PC-9 (cell line): ENCODE measurements around the gene NMNAT3. TPM values are rescaled to one million over a fixed set of nuclear protein-coding genes. Genes with fewer than 3 reads are reported as not detected.

Experiments used
- BruUV-seq: library from RNA; stranded (reverse); fragments of 400-500 nt; replicated peaks from 2 replicates; lab custom pipeline; 2021; lab: Mats Ljungman, UMichigan
- CTCF ChIA-PET: fragments of 300-600 bp; sonication (Branson Sonifier 250); formaldehyde crosslinking; loops from one replicate; lab custom pipeline; 2022; ENCODE audit warnings: antibody characterized with exemption; lab: Charles Lee
- POLR2A ChIA-PET: fragments of 300-600 bp; sonication (Branson Sonifier 250); formaldehyde crosslinking; loops from one replicate; lab custom pipeline; 2022; ENCODE audit warnings: antibody characterized with exemption; ENCODE audit not compliant: unreplicated experiment; lab: Charles Lee
- DNase-seq, 2 experiments: peaks; one replicate each; pipeline versions ENCODE4 v3.0.0 to v3.0.0-alpha.2; 2015 to 2022; ENCODE audit warnings: mixed read lengths in 1 of 2
- H2AFZ ChIP-seq: fragments of 200-600 bp; sonication (generic); 2 replicates; pipeline ENCODE4 v1.8.1; 2017; ENCODE audit warnings: antibody characterized with exemption
- H3F3A ChIP-seq: fragments of 200-600 bp; sonication (generic); 2 replicates; pipeline ENCODE4 v1.8.1; 2017; ENCODE audit warnings: antibody characterized with exemption, mild to moderate bottlenecking, low read depth; ENCODE audit not compliant: insufficient read depth
- H3K27ac ChIP-seq: fragments of 200-600 bp; sonication (generic); 2 replicates; pipeline ENCODE4 v1.6.1; 2016; ENCODE audit warnings: mixed run types
- H3K27me3 ChIP-seq: fragments of 200-600 bp; sonication (generic); 2 replicates; pipeline ENCODE4 v1.6.1; 2016; ENCODE audit warnings: low read depth, mixed run types; ENCODE audit not compliant: insufficient read depth
- H3K36me3 ChIP-seq: fragments of 200-600 bp; sonication (generic); 2 replicates; pipeline ENCODE4 v1.6.1; 2016; ENCODE audit warnings: low read depth, mixed run types
- H3K4me1 ChIP-seq: fragments of 200-600 bp; sonication (generic); replicated peaks from 2 replicates; pipeline ENCODE4 v1.6.1; 2016; ENCODE audit warnings: mixed run types; ENCODE audit not compliant: insufficient read depth
- H3K4me2 ChIP-seq: fragments of 200-600 bp; sonication (generic); 2 replicates; pipeline ENCODE4 v1.6.1; 2017; ENCODE audit warnings: mixed run types
- H3K4me3 ChIP-seq: fragments of 200-600 bp; sonication (generic); 2 replicates; pipeline ENCODE4 v1.6.1; 2016; ENCODE audit warnings: mixed run types
- H3K79me2 ChIP-seq: fragments of 200-600 bp; sonication (generic); 2 replicates; pipeline ENCODE4 v1.6.1; 2017; ENCODE audit warnings: low read depth, mixed run types
- H3K9me2 ChIP-seq: fragments of 200-600 bp; sonication (generic); 2 replicates; pipeline ENCODE4 v1.8.1; 2017; ENCODE audit warnings: mild to moderate bottlenecking; ENCODE audit not compliant: insufficient read depth
- H3K9me3 ChIP-seq: fragments of 200-600 bp; sonication (generic); 2 replicates; pipeline ENCODE4 v1.8.1; 2016; ENCODE audit warnings: low read depth; ENCODE audit not compliant: insufficient read depth
- H4K20me1 ChIP-seq: fragments of 200-600 bp; sonication (generic); 2 replicates; pipeline ENCODE4 v1.8.1; 2017; ENCODE audit not compliant: insufficient read depth
- EZH2 ChIP-seq: fragments of 200-600 bp; sonication (generic); IDR thresholded peaks from 2 replicates; pipeline ENCODE4 v1.8.0; 2017; ENCODE audit warnings: antibody characterized with exemption, low read depth
- intact Hi-C: fragments of 100-400 bp; cut with micrococcal nuclease; formaldehyde crosslinking; loops from one replicate; pipeline ENCODE4 v1.10.0; 2022; ENCODE audit not compliant: unreplicated experiment
- total RNA-seq: library from RNA; stranded (reverse); gene quantifications from 2 replicates; pipeline ENCODE4 v1.2.3, GENCODE V29; 2021
- TF ChIP-seq, protein P1 (sequence below): fragments of 200-600 bp; sonication (generic); conservative IDR thresholded peaks from 2 replicates; pipeline ENCODE4 v1.6.1; 2017; ENCODE audit warnings: mixed run types, antibody characterized with exemption, mild to moderate bottlenecking, moderate library complexity

NMNAT3 gene
- total RNA-seq, 1 experiment from 2014 or later, result 1.6 TPM

DNA sequence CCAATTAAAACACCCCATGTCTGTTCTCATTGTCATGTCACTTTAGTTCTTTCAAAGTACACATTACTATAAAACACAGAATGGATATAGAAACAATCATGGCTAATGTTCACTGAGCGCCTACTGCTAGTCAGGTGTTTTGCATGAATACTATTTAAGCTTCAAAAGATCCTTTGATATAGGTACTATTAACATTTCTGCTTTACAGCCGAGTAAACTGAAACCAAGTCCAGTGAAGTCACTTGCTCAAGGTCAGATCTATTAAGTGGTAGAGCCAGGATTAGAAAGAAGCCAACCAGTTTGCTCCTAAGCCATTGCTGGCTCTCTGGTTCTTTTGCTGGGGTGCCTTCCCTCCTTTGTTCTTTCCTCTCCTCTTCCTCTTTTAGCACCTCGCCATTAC lies 32.4 kb upstream of the NMNAT3 start:
- TF ChIP-seq, protein P1, sequence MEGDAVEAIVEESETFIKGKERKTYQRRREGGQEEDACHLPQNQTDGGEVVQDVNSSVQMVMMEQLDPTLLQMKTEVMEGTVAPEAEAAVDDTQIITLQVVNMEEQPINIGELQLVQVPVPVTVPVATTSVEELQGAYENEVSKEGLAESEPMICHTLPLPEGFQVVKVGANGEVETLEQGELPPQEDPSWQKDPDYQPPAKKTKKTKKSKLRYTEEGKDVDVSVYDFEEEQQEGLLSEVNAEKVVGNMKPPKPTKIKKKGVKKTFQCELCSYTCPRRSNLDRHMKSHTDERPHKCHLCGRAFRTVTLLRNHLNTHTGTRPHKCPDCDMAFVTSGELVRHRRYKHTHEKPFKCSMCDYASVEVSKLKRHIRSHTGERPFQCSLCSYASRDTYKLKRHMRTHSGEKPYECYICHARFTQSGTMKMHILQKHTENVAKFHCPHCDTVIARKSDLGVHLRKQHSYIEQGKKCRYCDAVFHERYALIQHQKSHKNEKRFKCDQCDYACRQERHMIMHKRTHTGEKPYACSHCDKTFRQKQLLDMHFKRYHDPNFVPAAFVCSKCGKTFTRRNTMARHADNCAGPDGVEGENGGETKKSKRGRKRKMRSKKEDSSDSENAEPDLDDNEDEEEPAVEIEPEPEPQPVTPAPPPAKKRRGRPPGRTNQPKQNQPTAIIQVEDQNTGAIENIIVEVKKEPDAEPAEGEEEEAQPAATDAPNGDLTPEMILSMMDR, result no peak
- no peak for TF ChIP-seq EZH2
- ChIA-PET POLR2A (no interaction called here), CTCF (no interaction called here)
- DNase-seq, result no peak
- Histone ChIP-seq H3K4me3 (no peak overlapping the region), H3K9me2 (no peaks in the 10 kb centered on the region), H2AFZ (no peak overlapping the region), H3F3A (no peaks in the 10 kb centered on the region), H3K27ac (no peak overlapping the region), H3K9me3 (no peaks in the 10 kb centered on the region), H3K4me2 (no peak overlapping the region), H3K36me3 (no peaks in the 10 kb centered on the region), H4K20me1 (no peaks in the 10 kb centered on the region), H3K79me2 (no peaks in the 10 kb centered on the region), H3K4me1 (no peaks in the 10 kb centered on the region), H3K27me3 (peaks cover 31% of the 10 kb centered on the region)
- no TSS peak for BruUV-seq
- intact Hi-C loops, result no loop called here

DNA sequence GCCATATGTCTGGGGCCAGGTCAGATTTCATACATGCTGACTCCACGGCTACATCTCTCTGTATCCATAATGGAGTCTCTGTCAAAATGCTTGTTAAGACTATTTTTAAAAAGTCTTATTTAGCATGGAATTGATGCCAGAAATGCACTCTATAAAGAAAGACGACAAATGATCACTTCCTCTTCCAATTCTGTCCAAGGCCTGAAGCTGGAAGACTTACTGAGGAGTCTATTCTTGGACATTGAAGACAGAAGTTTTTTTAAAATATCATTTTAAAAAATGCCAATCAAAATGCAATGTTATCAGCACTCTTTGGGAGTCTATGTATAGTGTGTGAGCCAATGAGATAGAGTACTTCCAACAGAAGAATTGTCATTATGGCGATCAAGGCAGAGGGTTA lies 27.9 kb upstream of the NMNAT3 start:
- CTCF ChIA-PET, result no interaction called here
- TF ChIP-seq EZH2, result no peak
- TF ChIP-seq, protein P1, result no peak

DNA sequence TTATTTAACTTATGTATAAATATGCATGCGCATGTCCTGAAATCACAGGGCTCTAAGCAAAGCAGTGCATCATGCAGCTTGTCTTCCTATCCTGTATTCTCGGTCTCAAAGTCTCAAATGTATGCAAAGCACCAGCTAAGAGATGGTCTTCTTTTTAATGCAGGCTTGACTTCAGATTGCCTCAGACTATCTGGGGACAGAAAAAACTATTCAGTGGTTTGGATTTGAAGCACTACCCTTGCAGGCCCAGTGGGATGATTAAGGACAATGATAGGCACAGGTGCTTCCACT lies 18.5 kb upstream of the NMNAT3 start:
- Histone ChIP-seq H3K36me3 (no peaks in the 10 kb centered on the region), H3K9me3 (no peaks in the 10 kb centered on the region), H3F3A (no peaks in the 10 kb centered on the region), H3K27ac (no peak overlapping the region), H3K9me2 (no peaks in the 10 kb centered on the region), H4K20me1 (no peaks in the 10 kb centered on the region), H3K4me1 (no peaks in the 10 kb centered on the region), H3K79me2 (no peaks in the 10 kb centered on the region), H2AFZ (no peak overlapping the region), H3K4me3 (no peak overlapping the region), H3K4me2 (no peak overlapping the region), H3K27me3 (peaks cover 7% of the 10 kb centered on the region; the same call in 1 of the 2 replicates)
- CTCF ChIA-PET, result no interaction called here
- no peak for TF ChIP-seq EZH2
- TF ChIP-seq, protein P1, result no peak
- intact Hi-C loops, result no loop called here
- POLR2A ChIA-PET, result no interaction called here
- DNase-seq, result no peak
- no TSS peak for BruUV-seq

More for the DNA sequence above, 27.9 kb upstream of the NMNAT3 start:
- no peaks in the 10 kb centered on the region for H3K36me3 ChIP-seq
- intact Hi-C loops, result no loop called here
- H3K4me2 ChIP-seq, result no peak overlapping the region
- no peak overlapping the region for H2AFZ ChIP-seq
- no TSS peak for BruUV-seq
- no peak overlapping the region for H3K27ac ChIP-seq
- H3F3A ChIP-seq, result no peaks in the 10 kb centered on the region
- peaks cover 58% of the 10 kb centered on the region for H3K27me3 ChIP-seq
- POLR2A ChIA-PET, result no interaction called here
- no peak for DNase-seq
- no peaks in the 10 kb centered on the region for H3K4me1 ChIP-seq
- H3K79me2 ChIP-seq, result no peaks in the 10 kb centered on the region
- H4K20me1 ChIP-seq, result no peaks in the 10 kb centered on the region
- H3K9me2 ChIP-seq, result no peaks in the 10 kb centered on the region
- H3K4me3 ChIP-seq, result no peak overlapping the region
- no peaks in the 10 kb centered on the region for H3K9me3 ChIP-seq
